Daoy (cell line): ENCODE results near the gene CCNI2. TPM values are rescaled to one million over a fixed set of nuclear protein-coding genes. Genes with fewer than 3 reads are reported as not detected.

Experiments
- DNase-seq: peaks from one replicate; pipeline ENCODE4 v3.0.0-alpha.2; 2015; ENCODE audit warnings: low read depth
- total RNA-seq: library from RNA; depleted of rRNA; stranded (reverse); fragments of >200 nt; shearing (Covaris generic); gene quantifications from 2 replicates; pipeline ENCODE4 v1.2.3, GENCODE V29; 2014

Gene CCNI2
- total RNA-seq, 1 experiment from 2014 or later = 0.06 TPM

DNA sequence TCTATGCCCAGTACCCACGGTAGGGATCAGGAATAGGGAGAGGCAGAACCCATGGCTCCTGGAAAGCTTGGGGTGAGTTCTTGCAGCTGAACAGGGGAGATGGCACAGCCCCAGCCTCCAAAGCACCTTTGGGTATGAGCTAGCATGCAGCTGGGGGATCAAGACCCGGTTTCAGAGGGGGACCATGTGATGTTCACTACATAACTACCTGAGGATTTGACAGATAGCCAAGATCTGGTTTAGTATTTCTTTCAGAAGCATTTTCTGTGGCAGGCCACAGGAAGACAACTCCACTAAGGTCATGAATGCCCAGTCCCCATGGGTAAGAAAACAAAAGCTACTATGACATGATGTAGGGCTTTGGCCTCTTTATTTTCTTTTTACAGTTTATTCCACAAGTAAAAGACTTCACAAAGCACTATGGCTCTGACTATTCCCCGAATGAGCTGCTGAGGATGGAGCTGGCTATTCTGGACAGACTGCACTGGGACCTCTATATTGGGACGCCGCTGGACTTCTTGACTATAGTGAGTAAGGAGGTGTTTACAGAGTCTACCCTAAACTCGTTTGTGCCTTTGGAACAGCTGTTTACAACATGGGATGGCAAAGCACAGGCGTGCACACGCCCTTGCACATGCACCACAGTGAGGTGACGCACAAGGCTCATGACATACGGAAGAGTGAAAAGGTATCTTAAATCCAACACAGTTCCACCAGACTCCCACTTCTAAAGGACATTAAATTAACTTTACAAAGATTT is 3.4 kb downstream of the CCNI2 start:
- DNase-seq = no peak

DNA sequence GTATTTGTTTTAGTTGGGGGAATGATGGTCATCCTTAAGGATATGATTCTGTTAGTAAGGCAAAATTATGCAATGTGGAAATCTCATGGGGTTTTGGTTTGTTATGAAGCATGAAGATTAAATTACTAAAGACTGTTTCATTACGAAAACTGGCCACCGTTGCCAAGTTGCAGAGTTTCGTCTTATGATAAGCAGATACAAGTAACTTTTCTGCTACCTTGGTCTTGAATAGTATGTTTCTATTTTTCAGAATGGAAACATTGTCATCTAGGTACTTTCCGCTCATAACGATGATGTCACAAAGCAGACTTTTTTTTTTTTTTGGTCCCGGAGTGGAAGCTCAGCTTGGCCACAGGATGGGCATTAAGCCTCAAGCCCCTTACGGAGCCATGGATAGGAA is 4.2 kb downstream of the CCNI2 start:
- DNase-seq = no peak

DNA sequence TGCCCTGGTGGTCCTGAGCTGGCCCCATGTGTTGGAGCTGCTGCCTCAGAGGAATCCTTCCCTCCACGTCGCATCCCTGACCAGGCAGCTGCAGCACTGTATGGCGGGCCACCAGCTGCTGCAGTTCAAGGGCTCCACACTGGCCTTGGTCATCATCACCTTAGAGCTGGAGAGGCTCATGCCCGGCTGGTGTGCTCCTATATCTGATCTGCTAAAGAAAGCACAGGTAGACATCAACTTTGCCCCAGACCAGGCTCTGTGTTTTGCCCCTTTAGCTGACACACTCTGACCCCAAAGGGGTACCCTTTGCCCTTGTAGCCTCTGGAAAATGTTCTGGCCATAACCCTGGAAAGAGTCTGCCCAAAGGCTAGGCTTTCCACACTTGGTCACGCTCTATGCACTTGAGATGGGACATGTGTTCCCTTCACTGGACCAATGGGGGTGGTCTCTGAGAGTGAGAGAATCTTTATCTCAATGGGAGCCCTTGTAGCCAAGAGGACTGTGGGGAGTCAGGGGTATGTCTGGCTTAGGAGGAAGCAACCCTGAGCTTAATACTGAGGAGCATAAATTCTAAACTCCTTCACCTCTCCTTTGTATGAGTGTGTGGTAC is 4.8 kb downstream of the CCNI2 start:
- no peak for DNase-seq

DNA sequence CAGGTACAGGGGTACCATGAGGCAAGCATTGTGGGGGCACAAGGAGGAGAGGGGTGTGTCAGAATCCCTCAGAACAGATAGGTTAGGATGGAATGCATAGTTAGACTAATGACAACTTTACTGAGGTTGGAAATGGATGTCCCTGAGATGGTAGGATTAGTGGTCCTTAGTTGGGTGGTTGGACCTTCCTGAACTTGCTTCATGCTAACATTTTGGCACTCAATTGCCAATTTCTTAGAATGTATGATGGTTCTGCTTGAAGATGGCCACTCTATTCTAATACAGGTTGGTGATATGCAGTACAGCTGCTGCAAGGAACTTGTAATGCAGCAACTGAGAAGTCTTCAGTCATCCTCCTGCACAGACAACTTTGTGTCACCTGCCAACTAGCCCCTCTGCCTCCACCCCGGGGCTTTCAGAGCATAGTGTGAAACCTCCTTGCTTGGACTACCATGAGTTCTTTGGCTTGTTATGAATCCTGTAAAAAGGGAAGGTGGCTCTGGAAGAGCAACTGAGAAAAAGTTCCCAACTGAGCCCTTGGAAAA is 5.4 kb downstream of the CCNI2 start:
- no peak for DNase-seq

DNA sequence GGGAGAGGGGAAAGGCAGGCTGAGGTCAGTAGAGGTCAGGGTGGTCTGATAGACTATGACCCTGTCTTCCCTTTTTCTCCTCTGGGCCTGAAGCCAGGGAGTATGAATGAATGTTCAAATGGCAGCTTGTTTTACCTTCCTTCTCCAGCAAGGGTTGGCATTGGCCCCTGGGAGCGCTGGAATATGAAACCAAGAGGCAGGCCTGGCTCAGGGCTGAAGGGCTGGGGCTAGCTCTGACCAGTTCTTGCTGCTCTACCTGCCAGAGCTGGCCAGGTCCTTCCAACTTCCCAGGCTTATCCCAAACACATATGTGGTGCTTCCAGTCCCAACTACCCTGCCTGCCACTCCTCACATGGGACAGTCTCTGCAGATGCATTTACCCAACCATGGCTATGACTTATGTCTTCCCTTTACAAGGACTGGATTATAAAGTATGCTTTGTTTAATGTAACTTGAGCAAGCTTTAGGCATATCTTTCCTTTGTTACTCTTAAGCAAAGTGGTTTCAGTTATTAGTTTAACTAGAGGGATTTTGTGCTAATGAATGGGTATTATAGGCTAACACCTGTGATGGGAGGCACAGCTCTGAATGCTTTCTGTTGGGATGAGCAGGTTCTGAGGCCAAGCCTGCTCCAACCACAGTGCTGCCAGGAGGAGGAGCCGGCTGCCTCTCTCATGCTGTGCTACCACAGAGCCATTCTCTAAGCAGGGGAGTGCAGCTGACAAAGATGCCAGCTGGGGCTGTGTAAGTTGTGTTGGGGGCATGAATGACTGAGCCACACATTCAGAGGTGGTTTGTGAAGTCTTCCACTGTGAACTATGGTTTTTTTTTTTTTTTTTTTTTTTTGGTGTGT is 6.1 kb downstream of the CCNI2 start:
- no peak for DNase-seq

DNA sequence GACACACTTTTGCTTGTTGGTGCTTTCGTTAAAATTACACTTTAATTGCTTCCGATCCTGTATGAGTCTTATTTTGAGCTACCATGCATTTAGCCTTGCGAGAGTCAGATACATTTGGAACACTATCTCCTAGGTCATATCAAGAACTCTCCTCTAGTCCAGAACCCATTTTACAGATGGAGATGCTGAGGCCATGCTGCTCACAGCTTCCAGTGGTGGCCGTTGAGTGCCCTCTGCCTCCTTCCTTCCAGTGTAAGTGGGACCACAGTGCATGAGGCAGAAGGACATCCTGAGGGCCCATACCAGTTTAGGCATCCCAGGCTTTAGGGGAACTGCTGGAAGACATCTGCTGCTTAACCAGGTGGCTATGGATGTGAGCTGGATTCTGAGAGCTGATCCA is 6.9 kb downstream of the CCNI2 start:
- no peak for DNase-seq

DNA sequence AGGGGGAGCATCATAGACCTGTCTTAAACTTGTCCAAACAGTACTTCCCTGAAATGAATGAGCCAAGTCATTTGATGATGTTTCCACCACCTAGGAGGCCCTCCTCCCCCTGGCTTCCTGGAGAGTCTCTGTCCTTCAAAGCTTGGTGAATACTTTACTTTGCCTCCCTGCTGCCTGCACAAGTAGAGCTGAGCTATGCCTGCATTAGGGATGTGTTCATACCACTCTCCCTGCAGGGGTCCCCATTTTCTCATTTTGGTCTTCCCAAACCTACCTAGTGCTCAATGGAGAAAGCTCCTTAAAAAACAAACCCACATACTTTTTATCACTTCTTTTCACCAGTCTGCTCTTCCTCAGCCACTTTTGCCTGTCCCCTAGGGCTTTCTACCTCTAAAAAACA is 7.7 kb downstream of the CCNI2 start:
- DNase-seq = no peak

DNA sequence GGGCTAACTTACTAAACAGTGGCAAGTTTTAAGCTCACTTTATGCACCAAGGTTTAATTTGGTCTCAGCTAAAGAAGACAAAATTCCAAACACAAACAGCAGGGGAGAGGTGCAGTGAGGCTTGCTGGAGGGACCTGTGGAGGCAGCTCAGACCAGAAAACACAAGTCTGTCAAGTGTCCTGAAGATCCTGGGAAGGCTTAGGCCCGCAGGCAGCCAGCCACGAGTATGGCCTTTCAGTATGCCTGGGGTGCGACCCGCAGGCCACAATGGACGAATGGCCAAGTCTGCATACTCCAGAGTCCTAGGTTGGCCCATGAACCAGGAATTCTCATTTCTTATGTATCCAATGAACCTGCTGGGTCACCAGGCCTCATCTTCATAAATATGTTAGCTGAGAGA is 9.3 kb downstream of the CCNI2 start:
- DNase-seq = no peak

DNA sequence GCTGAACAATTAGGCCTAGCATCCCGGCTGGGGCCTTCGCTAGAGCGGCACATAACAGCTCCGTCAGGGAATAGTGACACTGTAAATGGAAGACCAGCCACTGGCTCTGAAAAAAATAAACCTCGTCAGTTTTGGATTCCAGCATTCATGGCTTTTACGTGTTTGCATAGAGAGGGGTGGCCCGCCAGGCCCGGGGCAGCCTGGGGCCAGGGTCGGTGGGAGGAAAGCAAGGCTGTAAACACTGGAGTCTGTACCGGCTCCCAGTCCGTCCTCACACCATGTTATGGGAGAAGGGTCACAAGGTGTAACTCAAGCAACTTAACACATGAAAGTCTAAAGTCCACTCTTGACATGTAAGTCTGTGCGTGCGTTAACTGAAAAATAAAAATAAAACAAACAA is 11.2 kb downstream of the CCNI2 start:
- DNase-seq = no peak

DNA sequence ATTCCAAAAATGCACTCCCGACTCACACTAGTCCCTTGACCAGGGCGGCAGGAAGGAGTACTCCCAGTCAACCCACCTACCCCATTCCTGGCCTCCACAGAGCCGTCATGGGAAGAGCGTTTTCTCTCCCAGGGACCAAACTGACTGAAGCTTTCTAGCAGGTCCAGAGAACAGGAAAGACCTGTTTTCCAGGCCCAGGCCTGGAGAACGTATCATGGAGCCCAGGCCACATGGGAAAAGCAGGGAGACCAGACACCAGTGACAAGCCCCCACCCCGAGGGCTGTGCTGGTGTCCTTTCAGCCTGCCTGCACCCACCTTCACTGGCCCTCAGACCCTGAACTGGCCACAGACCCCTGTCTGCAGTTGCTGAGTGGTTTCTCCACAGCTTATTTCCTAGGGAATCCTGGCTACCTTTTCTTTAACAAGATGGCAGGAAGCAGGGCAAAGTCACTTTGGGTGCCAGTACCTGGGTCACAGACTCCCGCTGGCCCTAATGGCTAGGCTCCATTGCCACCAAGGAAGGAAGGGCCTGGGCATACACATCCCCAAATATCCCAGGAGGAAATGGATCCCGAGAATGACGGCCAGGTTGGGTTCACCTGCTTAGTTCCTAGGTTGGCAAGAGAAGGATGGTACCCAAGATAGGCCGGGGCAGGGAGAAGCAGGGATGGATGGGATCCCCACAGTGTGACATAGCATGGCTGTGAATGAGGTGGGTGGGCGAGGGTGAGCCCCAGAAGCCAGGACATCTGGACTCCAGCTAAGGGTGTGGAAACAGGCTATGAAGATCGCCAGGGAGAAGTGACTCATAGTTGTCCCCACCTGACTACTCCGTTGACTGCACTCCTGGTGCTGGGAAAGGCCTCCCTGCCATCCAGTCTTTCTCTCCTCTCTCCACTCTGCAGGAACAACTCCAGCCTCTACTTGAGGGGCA is 12.2 kb downstream of the CCNI2 start:
- DNase-seq = no peak

DNA sequence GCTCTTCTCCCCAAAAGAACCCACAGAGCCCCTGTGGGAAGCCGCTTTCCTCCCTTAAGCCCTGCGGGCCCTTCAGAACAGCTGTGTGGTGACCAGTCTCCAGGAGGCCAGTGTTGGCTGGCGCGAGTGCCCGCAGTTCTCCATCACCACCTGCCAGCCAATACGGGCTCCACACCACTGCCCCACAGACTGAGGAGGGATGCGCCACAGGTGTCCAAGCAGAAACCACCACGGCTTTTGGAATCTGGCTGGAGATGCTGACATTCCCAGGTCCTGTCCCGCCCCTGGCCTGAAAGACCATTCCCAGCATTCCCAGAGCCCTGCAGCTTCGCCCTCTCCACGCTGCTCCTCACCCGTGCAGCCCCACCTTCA is 12.8 kb downstream of the CCNI2 start:
- no peak for DNase-seq

DNA sequence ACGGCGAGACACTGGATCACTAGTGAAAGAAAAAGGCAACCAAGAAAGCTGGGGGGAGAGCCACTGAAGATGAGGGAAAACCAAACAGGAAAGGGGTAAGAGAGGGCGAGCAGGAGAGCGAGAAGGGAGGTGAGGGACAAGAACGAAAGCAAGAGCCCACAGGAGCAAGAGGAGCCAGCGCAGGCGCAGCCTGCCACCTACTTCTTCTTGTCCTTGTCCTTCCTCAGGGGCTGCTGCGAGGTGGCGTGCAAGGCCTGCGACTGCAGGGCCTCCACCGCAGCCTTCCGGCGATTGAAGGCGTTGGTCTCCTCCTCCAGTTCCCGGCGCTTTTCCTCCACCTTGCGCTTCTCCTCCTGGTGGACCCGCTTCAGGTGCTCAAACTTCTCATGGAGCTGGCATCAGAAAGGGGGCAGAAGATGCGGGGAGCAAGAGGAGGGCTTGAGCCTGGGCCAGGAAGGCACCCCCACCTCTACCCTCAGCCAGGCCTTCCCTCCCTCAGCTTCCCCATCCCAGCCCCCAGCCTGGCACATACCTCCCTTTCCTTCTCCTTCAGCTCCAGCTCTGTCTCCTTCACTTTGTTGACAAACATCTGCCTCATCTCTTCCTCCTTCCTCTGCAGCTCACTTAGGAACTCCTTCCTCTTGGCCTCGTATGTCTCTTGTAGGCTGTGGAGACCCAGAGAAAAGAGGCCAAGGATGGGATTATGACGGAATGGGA is 13.5 kb downstream of the CCNI2 start:
- DNase-seq = no peak

DNA sequence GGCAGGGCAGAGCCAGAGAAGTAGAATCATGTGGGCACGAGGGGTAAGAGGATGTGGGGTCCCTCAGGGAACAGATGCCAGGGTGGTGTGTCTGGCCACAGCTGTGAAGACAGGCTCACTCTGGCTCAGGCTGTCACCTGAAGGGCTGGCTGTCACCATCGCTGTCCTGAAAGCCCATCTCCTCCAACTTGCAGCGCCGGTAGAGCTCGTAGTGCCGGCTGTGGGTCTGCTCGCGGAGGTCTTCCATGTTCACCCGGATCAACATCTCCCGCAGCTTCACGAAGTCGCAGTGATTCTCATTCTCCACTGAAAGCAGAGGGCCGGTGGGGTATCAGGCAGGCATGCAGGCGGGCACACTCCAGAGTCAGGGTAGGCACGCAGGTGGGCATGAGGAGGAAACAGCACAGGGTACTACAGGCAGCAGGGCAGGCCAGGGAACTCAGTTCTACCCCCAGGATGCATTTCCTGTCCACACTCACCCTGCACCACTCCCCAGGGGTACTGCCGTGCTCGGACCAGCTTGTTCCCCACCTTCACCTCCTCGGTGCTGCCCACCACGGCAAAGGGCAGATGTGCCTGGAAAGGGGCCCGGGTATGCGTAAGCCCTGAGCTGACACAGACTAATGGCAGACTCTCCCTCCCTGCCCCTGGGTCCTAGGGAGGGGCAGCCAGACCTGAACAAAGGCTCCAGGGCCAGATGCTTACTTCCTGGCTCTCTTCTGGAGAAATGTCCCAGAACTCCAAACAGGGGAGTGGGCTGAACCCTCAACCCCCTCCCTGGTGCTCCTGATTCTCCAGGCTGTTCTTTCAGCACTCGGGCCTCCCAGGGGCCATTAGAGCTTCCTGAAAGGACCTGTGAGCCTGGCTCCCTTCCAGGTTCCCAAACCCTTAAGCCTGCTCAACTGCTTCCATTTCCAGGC is 14.4 kb downstream of the CCNI2 start:
- DNase-seq = no peak

DNA sequence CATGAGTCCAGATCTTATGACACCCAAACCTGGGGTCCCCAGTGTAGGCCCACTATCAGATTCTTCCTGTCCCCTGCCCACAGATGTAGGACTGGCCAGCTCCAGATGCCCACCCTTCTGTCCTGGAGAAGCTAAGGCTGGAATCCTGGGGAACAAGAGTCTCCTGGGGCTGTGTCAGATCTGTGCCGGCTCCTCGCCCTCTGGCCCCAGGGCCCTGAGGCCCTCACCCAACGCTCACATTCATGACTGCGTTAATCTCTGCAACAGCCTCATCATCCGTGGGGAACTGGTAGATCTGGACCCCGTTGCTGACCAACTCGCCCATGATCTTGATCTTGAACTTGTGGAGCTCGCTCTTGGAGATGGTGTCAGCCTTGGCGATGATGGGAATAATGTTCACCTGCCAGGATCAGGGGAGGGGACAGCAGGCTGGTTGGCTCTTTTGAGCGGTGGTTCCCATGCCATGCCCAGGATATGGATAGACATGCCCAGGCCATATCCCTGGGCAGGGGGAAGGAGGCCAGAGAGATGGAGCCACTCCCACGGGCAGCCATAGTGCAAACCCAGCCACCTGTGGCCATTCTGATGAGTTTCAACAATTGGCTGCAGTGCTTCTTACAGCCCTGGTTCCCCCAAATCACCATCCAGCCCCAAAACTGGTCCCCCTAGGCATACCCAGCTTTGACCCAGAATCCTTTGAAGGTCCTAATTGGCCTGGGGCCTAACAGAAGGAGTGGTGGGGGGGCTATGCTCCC is 15.2 kb downstream of the CCNI2 start:
- no peak for DNase-seq

DNA sequence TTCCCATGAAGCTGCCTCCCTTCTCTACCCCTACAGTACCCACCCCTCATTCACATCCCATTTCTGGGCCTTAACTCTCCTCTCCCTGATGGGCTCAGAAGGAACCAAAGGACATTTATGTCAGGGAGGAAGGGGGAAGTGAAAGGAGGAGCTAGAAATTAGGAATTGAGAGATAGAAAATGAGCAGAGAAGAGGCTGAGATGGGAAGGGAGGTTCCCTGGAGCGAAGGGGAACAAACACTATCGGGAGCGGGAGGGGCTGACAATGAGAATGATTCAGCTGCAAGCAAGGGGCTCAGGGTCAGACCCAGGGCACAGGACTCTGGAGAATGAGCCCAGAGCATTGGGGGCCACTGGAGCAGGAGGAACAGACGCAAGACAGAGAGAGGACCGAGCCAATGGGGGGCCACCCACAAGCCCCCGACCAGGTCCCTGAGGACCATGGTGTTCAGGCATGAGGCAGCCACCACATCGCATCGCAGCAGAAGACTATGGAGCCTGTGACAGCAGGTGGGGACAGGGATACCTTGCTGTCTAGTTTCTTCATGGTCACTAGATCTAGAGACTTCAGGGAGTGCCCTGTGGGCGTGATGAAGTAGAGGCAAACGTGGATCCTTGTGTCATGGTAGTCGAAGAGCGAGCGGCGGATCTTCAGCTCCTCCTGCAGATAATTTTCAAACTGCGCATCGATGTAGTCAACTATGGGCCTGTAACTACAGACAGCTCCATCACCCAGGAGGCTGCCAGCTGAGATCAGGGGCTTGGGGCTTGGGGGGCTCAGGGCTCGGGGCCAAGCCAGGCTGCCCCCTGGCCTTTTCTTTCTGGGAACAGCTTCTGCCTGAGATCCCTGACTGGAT is 16.2 kb downstream of the CCNI2 start:
- no peak for DNase-seq

DNA sequence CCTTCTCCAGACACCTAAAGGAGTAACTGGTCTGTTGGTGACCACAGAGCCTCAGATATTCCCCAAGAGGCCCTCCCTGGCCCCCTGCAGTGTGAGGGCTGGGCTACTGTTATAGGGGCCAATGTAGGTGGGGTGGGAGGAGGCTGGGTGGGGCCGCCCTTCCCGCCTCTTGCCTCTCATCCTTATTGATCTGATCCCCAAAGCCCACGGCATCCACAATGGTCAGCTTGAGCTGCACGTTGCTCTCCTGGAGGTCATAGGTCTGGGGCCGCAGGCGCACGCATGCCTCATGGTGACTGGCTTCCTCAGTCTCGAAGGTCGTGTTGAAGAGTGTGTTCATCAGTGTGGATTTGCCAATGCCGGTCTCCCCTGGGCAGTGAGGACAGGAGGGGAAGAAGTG is 16.8 kb downstream of the CCNI2 start:
- DNase-seq = no peak

DNA sequence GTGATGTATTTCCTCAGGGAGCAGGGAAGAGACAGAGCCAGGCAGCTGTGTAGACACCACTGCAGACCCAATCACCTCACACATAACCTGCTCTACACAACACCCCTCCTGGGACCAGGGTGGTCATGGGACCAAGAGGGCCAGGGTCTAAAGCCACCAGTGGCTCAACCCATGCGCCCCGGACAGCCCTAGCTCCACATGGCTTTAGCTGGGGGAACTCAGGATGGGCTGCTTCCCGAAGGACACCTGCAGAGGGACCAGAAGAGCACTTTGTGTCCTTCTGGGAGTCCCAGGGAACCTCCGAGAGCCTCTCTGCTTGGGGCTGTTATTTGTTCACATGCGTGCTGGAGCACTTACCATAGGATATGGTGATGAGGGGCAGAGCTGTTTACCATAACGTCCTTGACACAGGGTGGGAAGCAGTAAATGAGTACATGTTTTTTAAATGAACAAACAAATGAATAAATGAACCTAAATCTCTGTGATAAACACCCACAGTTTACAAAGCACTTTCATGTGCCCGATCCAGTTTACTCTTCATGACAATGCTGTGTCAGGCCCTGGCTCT is 17.5 kb downstream of the CCNI2 start:
- no peak for DNase-seq
